GM21786 (cell line): ENCODE data around the gene MYO5B.
"Not testable (repeated sequence)": the region's sequence is repeated elsewhere in the genome, so short reads cannot be mapped to it uniquely, and the experiment has no call there.

Experiments used
- ATAC-seq: cut with Tn5 transposase; IDR thresholded peaks from one replicate; pipeline ENCODE4 v1.9.1; 2021; ENCODE audit not compliant: unreplicated experiment

The MYO5B gene

DNA sequence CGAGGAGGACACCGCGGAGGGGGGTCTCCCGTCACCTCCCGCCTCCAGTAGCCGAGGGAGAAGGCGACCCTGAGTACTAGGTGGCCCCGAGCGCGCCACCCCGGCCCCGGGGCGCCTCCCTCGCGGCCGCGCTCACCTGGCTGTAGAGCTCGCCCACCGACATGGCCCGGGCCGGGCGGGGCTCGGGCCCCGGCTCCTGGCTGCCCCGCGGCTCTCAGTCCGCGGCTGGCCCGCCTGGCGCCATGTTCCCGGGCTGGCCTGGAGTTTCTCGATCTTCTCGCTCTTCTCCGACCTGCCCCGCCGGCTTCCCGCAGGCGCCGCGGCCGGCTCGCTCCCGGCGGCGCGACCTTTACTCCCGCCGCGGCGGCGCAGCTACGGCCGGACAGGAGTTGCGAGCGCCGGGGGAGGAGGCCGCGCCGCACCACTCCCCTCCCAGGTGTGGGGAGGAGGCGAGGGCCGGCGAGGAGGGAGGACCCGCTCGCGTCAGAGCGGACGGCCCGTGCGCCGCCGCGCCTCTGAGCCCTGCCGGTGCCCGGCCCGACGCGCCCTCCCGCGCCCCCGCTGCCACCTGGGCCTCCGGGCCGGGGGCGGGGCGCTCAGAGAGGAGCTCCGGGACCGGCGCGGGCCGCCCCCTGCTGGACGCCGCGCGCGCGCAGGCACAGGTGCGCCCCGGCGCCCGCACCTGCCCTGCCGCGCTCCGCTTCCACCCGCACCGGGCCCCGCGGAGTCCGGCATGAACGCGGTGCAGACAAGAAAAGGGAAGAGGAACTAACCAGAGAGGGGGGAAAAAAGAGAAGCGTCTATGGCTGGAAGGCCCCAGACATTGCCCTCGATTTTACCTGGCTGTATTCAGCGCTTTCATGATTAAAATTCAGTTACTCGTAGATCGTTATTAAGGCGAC lies at the start of gene MYO5B:
MYO5B (minus strand) TSS at position 517 of the 902 bp plus-strand sequence; CDS start at position 163, 354 bp downstream.
- ATAC-seq = peak; percentile 73

- not testable (repeated sequence) for ATAC-seq
Observed at GRCh38 chr18:50241768-50242167, 46.8 kb upstream of the MYO5B start.

- no peak for ATAC-seq
Observed at GRCh38 chr18:50240080-50240563, 45.2 kb upstream of the MYO5B start.

- no peak for ATAC-seq
Observed at GRCh38 chr18:50232419-50232818, 37.5 kb upstream of the MYO5B start.

GRCh38 chr18:50231621-50232020 lies 36.7 kb upstream of the MYO5B start:
- ATAC-seq = no peak

GRCh38 chr18:50220249-50220648 lies 25.3 kb upstream of the MYO5B start:
- not testable (repeated sequence) for ATAC-seq

DNA sequence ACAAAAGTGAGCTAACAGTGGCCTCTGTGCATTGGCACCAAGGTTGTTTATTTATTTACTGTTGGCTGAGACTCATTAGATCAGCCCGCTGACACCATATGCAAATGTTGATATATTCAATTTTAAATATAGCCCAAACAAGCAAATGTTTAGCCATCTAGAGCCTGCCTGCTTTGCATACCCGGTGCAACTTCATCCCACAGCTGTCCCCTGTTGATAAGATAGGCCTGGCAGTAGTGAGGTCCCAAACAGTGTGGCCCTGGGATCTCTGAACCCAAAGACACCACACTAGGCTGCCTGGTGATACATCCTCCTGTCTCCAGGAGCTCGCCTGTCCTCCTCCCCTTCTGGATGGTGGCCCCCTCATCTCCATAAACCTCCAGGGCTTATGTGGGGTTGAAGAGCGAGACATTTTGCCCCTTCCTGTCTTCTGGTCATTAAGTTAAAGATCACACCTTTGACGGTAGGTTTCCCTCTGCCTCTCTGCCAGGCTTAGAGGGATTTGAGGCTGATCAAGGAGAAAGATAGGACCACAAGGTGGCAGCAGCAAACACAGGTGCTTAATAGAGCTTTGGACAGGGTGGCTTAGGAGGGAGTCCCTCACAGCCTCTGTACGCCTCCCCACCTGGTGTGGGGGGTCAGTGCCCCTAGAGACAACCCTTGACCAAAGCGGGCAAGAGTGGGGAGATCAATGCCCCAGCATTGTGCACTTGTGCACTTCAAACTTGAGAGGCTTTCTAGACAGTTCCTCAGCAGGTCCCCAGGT lies 23.7 kb upstream of the MYO5B start:
- peak; percentile 56 for ATAC-seq

GRCh38 chr18:50209311-50209710 lies 14.4 kb upstream of the MYO5B start:
- ATAC-seq = no peak

DNA sequence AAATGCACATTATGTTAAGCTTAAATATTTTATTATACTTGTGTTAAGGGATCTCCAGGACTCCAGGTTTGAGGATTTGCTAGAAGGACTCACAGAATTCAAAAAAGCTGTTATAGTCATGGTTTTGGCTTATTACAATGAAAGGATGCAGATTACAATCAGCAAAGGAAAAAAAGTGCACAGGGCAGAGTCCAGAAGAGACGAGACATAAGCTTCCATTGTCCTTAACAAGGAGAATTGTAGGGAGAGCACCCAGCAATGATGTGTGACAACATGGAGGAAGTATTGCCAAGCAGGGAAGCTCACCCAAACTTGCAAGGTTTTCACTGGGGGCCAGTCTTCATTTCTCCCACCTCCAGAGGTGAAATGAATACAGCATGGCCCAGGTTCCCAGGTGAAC lies 12.8 kb upstream of the MYO5B start:
- no peak for ATAC-seq

- ATAC-seq = no peak
Observed at GRCh38 chr18:50203801-50204604, 9.1 kb upstream of the MYO5B start.

DNA sequence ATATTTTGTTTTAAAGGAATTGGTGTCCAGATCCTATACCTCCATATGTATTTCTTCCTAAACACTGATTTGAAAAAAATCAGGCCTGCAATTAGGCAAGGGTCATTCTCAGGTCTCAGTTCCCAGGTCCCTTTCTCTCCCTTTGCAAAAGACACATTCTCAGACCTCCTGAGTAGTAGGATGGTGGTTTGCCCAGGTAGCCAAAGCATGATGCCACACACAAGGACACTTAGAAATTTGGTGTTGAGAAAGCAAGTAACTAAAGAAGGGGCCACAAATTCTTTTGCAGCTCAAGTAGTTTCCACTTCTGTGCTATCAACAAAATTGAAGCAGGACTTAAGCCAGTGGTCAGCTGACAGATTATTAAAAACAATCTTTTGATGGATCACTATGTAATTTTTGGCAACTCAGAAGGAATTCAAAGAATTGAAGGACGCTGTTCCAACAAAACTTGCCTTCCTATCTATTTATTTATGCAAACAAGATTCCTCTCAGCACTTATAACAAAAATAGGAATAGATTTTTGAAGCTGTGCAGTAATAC lies 6.6 kb upstream of the MYO5B start:
- no peak for ATAC-seq

DNA sequence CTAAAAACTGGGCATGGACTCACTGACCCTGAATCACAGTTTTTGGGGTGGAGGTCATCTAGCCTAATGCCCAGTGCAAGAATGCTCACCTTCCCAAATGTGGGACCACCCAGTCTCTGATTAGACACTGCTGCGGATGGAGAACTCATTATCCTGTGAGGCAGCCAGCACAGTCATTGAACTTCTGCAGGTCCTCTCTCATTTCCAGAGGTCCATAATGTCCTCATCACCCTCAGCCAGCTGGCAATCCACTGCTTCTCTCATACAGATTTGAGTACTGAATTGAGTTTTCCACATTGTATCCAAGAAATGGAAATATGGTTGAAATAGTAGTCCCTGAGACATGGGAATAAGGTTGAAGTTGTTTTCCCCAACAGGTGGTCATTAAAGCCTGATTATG lies 5.0 kb upstream of the MYO5B start:
- ATAC-seq = no peak

GRCh38 chr18:50199346-50199855 lies 4.5 kb upstream of the MYO5B start:
- ATAC-seq = no peak

- no peak for ATAC-seq
Observed at GRCh38 chr18:50196261-50196660, 1.3 kb upstream of the MYO5B start.

GRCh38 chr18:50195689-50196088 lies 742 bp upstream of the MYO5B start:
- no peak for ATAC-seq

DNA sequence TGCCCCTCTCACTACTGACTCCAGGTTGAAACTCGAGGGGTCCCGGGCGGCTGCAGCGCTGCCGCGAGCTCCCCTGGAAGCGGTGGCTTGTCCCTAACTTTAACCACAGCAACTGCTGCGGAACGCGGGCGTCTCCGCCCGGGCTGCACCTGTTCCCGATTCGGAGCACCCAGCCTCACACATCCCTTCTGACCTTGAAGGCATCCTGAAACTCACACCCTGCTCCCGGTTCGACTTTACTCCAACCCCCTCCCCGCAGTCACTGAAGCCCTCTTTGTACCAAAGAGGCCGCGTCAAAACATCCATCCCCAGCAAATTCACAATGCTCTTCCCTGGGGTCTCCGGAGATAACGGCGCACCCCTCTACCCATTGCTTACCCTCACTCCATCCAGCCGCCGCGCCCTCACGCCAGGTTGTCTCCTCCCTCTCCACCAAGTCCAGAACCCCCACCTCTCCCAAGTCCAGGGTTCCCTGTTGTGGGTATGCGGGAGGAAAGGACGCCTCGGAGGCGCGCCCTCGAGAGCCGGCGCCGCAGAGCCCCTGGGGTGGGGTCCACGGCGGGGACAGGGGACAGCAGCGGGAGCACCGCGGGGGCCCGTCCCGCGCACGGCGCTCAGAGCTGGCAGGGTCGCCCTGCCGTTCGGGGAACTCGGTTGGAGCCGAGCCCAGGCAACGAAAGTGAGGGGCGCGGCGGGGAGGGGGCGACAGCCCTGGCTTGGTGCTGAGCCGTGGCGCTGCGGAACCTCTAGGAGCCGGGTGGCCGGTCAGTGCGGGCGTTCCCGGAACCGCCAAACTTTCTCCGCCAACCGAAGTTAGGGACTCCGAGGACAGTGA lies 934 bp downstream of the MYO5B start:
- no peak for ATAC-seq

DNA sequence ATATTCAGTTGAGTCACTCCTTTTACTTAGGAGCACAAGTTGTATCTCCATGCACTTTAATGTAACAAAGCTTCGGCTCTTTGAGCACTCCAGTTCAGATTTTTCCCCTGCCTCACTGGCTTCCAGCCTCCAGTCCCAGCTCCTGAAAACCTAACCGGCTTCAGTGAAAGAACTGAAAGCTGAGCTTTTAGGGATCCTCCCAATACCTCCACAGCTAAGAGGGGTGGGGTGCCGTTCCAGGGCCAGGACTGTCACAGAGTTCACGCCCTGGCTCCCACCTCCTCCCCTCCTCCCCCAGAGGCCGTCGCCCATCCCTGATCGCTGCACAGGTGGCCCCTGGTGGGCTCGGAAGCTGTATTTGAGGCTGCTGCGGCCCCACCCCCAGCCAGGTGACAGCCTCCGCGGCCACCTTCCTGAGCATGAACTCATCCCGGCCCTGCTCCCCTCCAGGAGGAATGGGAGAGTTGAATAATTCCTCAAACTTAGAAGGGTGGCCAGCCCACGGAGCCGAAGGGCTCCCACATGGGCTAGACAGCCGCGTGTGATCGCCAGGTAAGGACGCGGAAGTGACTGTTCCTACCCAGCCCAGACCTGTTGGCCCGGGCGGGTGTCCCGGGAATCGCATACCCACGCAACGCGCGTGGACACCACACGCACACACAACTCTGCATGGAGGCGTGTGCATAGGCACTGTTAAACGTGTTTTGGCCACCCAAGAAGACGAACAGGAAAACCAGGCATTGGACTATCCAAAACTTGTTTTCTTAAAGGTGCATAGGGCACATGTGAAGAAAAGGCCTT lies 1.8 kb downstream of the MYO5B start:
- no peak for ATAC-seq

DNA sequence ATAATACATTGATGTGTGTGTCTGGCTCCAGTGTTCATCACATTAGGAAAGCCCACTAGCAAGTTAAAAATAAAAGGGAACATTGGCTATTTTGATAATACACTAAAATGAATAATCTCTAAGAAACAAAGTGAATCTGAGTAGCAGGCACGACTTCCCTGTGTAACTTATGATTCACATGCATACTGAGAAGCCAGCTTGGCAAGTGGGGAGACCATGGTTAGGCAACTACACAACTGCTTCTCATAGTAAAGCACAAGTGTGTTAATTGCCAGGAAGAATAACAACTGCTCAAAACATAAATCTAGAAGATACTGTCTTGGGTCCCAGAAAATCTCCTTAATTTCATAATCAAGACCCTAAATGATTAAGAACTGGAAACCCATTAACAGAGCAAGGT lies 4.0 kb downstream of the MYO5B start:
- no peak for ATAC-seq

GRCh38 chr18:50190236-50190635 lies 4.7 kb downstream of the MYO5B start:
- ATAC-seq = no peak
